ENCODE data around the gene PDK2.
A peak's percentile ranks its signal among the peaks of the same experiment; 100 is the strongest.

Gene PDK2

GRCh38 chr17:50139950-50140885 is 45.1 kb downstream of the PDK2 start:
- DNase-seq: peak; percentile 85

GRCh38 chr17:50141026-50141744 is 46.0 kb downstream of the PDK2 start:
- no peak for DNase-seq

GRCh38 chr17:50141745-50142110 is 46.6 kb downstream of the PDK2 start:
- DNase-seq: no peak

GRCh38 chr17:50143461-50144176 is 48.5 kb downstream of the PDK2 start:
- no peak for DNase-seq

- DNase-seq: no peak
Observed at GRCh38 chr17:50144355-50144754, 49.2 kb downstream of the PDK2 start.

GRCh38 chr17:50144845-50145531 is 49.8 kb downstream of the PDK2 start:
- DNase-seq: no peak

GRCh38 chr17:50145532-50146229 is 50.5 kb downstream of the PDK2 start:
- peak; percentile 37 for DNase-seq

DNA sequence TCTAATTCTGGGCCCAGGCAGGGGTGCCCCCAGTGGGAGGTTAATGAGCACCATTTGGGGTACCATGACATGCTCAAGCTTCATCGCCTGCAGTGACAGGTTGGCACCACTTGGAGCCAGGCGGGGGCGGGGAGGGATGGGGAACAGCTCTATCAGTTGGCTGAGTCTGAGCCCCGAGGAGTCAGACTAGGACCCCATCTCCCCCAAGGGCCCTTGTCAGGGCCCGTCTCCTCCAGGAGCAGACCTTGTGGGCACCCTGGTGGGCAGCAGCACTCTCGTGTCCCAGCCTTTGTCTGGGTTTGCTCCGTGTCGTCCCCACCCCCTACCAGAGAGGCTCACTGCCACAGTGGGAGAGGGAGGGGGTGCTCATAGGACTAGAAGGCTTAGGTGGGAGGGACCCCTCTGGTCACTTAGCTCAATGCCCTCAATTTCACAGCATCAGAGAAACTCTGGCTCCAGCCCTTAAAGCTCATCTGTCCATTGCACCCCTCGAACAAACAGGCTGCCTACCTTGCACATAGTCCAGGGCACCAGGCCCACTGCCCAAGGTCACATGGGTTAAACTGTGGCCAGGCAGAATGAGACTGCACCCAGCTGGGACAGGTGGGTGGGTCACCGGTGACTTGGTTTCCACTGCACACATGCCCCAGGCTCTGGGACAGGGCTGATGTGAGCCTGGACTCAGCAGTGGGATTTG is 51.2 kb downstream of the PDK2 start:
- no peak for DNase-seq

- no peak for DNase-seq
Observed at GRCh38 chr17:50146927-50147665, 51.9 kb downstream of the PDK2 start.

DNA sequence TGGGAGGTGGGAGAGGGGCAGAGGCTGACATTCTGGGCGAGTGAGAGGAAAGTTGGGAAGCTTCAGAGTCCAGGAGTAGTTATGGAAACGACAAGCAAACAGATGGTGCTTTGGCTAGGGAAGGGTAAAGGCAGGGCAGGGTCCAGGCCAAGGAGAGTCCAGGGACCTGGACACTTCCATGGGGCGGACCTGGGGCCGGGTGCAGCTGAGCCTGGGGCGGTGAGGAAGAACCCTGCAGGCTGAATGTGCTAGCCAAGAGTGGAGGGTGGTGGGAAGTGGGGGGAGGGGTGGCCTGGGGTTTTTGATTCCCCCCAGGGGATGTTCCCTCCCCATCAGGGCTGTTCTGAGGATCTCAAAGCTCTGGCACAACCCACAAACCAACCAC is 52.7 kb downstream of the PDK2 start:
- no peak for DNase-seq

- DNase-seq: peak; percentile 61
Observed at GRCh38 chr17:50148226-50149090, 53.3 kb downstream of the PDK2 start.

- DNase-seq: peak; percentile 50
Observed at GRCh38 chr17:50149091-50149416, 53.9 kb downstream of the PDK2 start.

- DNase-seq: peak; percentile 68
Observed at GRCh38 chr17:50149417-50150353, 54.5 kb downstream of the PDK2 start.

DNA sequence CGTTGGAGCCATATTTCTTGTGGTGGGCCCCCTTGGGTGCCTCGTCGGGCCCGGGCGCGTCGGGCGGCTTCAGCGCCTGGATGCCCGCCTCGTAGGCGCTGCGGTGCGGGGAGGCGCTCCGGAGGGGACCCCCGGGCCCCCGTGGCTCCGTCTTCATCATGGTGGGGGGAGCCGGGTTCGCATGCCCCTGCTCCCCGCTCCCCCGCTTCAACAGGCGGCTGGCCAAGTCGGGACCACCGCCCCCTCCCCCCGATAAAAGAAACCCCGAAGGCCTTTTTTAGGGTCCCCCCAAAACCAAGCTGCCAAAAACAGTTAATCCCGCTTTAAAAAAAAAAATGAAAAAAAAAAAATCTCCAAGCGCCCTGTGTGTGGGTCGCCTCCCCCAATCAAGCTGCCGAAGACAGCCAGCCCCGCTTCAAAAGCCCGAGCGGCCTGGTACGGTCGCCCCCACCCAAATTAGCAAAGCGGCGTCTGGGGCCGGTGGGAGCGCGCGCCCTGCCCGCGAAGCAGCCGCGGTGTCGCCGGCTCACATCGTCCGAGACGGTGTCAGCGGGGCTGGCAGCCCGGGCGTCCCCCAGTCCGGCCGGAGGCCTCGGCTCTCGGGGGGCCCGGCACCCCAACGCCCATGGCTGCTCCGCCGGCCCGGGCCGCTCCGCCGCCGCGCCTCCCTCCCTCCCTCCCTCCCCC is 55.3 kb downstream of the PDK2 start, which contains the start of gene PPP1R9B:
Gene PPP1R9B, minus strand, starts transcription at position 324 of the 687 bp plus-strand sequence. Its CDS starts 164 bp downstream, at position 160.
- no peak for DNase-seq

GRCh38 chr17:50151041-50151936 is 56.1 kb downstream of the PDK2 start:
- DNase-seq: peak; percentile 97

- DNase-seq: peak; percentile 98
Observed at GRCh38 chr17:50151937-50152547, 56.9 kb downstream of the PDK2 start.

All from NCI-H82 (cell line).